GM12878 (cell line): ENCODE measurements around the gene PCDHB6. TPM values are rescaled to one million over a fixed set of nuclear protein-coding genes. Genes with fewer than 3 reads are reported as not detected.

Experiments used
- polyA plus RNA-seq, 11 experiments: library from polyadenylated mRNA; depleted of rRNA in 4 of 11; unstranded in 6 of 11; stranded (reverse) in 5 of 11; fragments of >200 nt; fragmentation: Nextera tagmentation in 4 of 11; fragmentation: Illumina TruSeq in 1 of 11; extraction: Ambion mirVana in 4 of 11; extraction: Trizol in 1 of 11; gene quantifications; 1 replicate in 1 of 11; 2 replicates in 10 of 11; pipeline versions ENCODE4 v1.2.1 to v1.2.3, GENCODE V29; 2011 to 2016; ENCODE audit warnings: inconsistent platforms in 2 of 11, missing spikeins in 2 of 11, low read depth in 1 of 11
- total RNA-seq, 4 experiments: library from RNA; depleted of rRNA in 3 of 4; stranded (reverse); fragments of >200 nt in 3 of 4; fragmentation: Illumina TruSeq in 1 of 4; extraction: Trizol in 1 of 4; gene quantifications; 2 replicates each; pipeline versions ENCODE4 v1.2.1 to v1.2.3, GENCODE V29; 2013 to 2021

Gene PCDHB6
- total and polyA plus RNA-seq, 10 of the 15 experiments (the other 5 are each of a cell fraction or from before 2014, with no cell fraction given), result not detected

Other genes starting within 250 kb of the PCDHB6 start
Only the 7 nearest of the 32 such genes appear.
- gene PCDHB4, start 28.2 kb upstream of the PCDHB6 start, total RNA-seq (2014; rRNA removed), result not detected in 2 replicates
- not detected in 2 replicates for gene PCDHB4, start 28.2 kb upstream of the PCDHB6 start, total RNA-seq (2014; rRNA removed; fragmentation: Illumina TruSeq; extraction: Trizol)
- not detected in 2 replicates for gene PCDHB4, start 28.2 kb upstream of the PCDHB6 start, total RNA-seq (2021)
- not detected in 2 replicates for gene PCDHB4, start 28.2 kb upstream of the PCDHB6 start, polyA plus RNA-seq (2011; rRNA removed)
- not detected in 2 replicates for gene PCDHB4, start 28.2 kb upstream of the PCDHB6 start, polyA plus RNA-seq (2014; fragmentation: Illumina TruSeq; extraction: Trizol)
- gene PCDHB4, start 28.2 kb upstream of the PCDHB6 start, polyA plus RNA-seq (2014; fragmentation: Nextera tagmentation; extraction: Ambion mirVana), result not detected
- gene PCDHB4, start 28.2 kb upstream of the PCDHB6 start, polyA plus RNA-seq (2014; rRNA removed), result not detected in 2 replicates
- not detected for gene PCDHB4, start 28.2 kb upstream of the PCDHB6 start, polyA plus RNA-seq (2016; fragmentation: Nextera tagmentation; extraction: Ambion mirVana)
- not detected in 2 replicates for gene PCDHB5, start 14.9 kb upstream of the PCDHB6 start, total RNA-seq (2014; rRNA removed)
- gene PCDHB5, start 14.9 kb upstream of the PCDHB6 start, total RNA-seq (2014; rRNA removed; fragmentation: Illumina TruSeq; extraction: Trizol), result not detected in 2 replicates
- not detected in 2 replicates for gene PCDHB5, start 14.9 kb upstream of the PCDHB6 start, total RNA-seq (2021)
- gene PCDHB5, start 14.9 kb upstream of the PCDHB6 start, polyA plus RNA-seq (2011; rRNA removed), result 0.03 TPM in 1 of 2 replicates, not detected in the other
- gene PCDHB5, start 14.9 kb upstream of the PCDHB6 start, polyA plus RNA-seq (2014; fragmentation: Illumina TruSeq; extraction: Trizol), result not detected in 2 replicates
- not detected for gene PCDHB5, start 14.9 kb upstream of the PCDHB6 start, polyA plus RNA-seq (2014; fragmentation: Nextera tagmentation; extraction: Ambion mirVana)
- gene PCDHB5, start 14.9 kb upstream of the PCDHB6 start, polyA plus RNA-seq (2014; rRNA removed), result not detected in 2 replicates
- under 1 TPM in 1 of 2 experiments, not detected in 1; 0.09 TPM for gene PCDHB5, start 14.9 kb upstream of the PCDHB6 start, polyA plus RNA-seq (2016; fragmentation: Nextera tagmentation; extraction: Ambion mirVana)
- not detected in 2 replicates for gene PCDHB7, start 22.6 kb downstream of the PCDHB6 start, total RNA-seq (2014; rRNA removed)
- gene PCDHB7, start 22.6 kb downstream of the PCDHB6 start, total RNA-seq (2014; rRNA removed; fragmentation: Illumina TruSeq; extraction: Trizol), result not detected in 2 replicates
- not detected in 2 replicates for gene PCDHB7, start 22.6 kb downstream of the PCDHB6 start, total RNA-seq (2021)
- gene PCDHB7, start 22.6 kb downstream of the PCDHB6 start, polyA plus RNA-seq (2011; rRNA removed), result not detected in 2 replicates
- not detected in 2 replicates for gene PCDHB7, start 22.6 kb downstream of the PCDHB6 start, polyA plus RNA-seq (2014; fragmentation: Illumina TruSeq; extraction: Trizol)
- gene PCDHB7, start 22.6 kb downstream of the PCDHB6 start, polyA plus RNA-seq (2014; fragmentation: Nextera tagmentation; extraction: Ambion mirVana), result not detected
- not detected in 2 replicates for gene PCDHB7, start 22.6 kb downstream of the PCDHB6 start, polyA plus RNA-seq (2014; rRNA removed)
- gene PCDHB7, start 22.6 kb downstream of the PCDHB6 start, polyA plus RNA-seq (2016; fragmentation: Nextera tagmentation; extraction: Ambion mirVana), result not detected
- not detected in 2 replicates for gene PCDHB8, start 27.7 kb downstream of the PCDHB6 start, total RNA-seq (2014; rRNA removed)
- gene PCDHB8, start 27.7 kb downstream of the PCDHB6 start, total RNA-seq (2014; rRNA removed; fragmentation: Illumina TruSeq; extraction: Trizol), result not detected in 2 replicates
- gene PCDHB8, start 27.7 kb downstream of the PCDHB6 start, total RNA-seq (2021), result not detected in 2 replicates
- not detected in 2 replicates for gene PCDHB8, start 27.7 kb downstream of the PCDHB6 start, polyA plus RNA-seq (2011; rRNA removed)
- gene PCDHB8, start 27.7 kb downstream of the PCDHB6 start, polyA plus RNA-seq (2014; fragmentation: Illumina TruSeq; extraction: Trizol), result not detected in 2 replicates
- not detected for gene PCDHB8, start 27.7 kb downstream of the PCDHB6 start, polyA plus RNA-seq (2014; fragmentation: Nextera tagmentation; extraction: Ambion mirVana)
- gene PCDHB8, start 27.7 kb downstream of the PCDHB6 start, polyA plus RNA-seq (2014; rRNA removed), result not detected in 2 replicates
- not detected for gene PCDHB8, start 27.7 kb downstream of the PCDHB6 start, polyA plus RNA-seq (2016; fragmentation: Nextera tagmentation; extraction: Ambion mirVana)
- gene PCDHB16, start 32.3 kb downstream of the PCDHB6 start, total RNA-seq (2014; rRNA removed), result not detected in 2 replicates
- not detected in 2 replicates for gene PCDHB16, start 32.3 kb downstream of the PCDHB6 start, total RNA-seq (2014; rRNA removed; fragmentation: Illumina TruSeq; extraction: Trizol)
- not detected in 2 replicates for gene PCDHB16, start 32.3 kb downstream of the PCDHB6 start, total RNA-seq (2021)
- 0.01 TPM in 2 replicates for gene PCDHB16, start 32.3 kb downstream of the PCDHB6 start, polyA plus RNA-seq (2011; rRNA removed)
- gene PCDHB16, start 32.3 kb downstream of the PCDHB6 start, polyA plus RNA-seq (2014; fragmentation: Illumina TruSeq; extraction: Trizol), result not detected in 2 replicates
- not detected for gene PCDHB16, start 32.3 kb downstream of the PCDHB6 start, polyA plus RNA-seq (2014; fragmentation: Nextera tagmentation; extraction: Ambion mirVana)
- not detected in 2 replicates for gene PCDHB16, start 32.3 kb downstream of the PCDHB6 start, polyA plus RNA-seq (2014; rRNA removed)
- gene PCDHB16, start 32.3 kb downstream of the PCDHB6 start, polyA plus RNA-seq (2016; fragmentation: Nextera tagmentation; extraction: Ambion mirVana), result not detected
- 0.65 TPM in 1 of 2 replicates, not detected in the other for gene PCDHB9, start 37.1 kb downstream of the PCDHB6 start, total RNA-seq (2014; rRNA removed)
- 0.28 and 0.45 TPM in 2 replicates for gene PCDHB9, start 37.1 kb downstream of the PCDHB6 start, total RNA-seq (2014; rRNA removed; fragmentation: Illumina TruSeq; extraction: Trizol)
- gene PCDHB9, start 37.1 kb downstream of the PCDHB6 start, total RNA-seq (2021), result 0.18 TPM in 1 of 2 replicates, not detected in the other
- gene PCDHB9, start 37.1 kb downstream of the PCDHB6 start, polyA plus RNA-seq (2011; rRNA removed), result 0.06 and 0.20 TPM in 2 replicates
- 0.01 TPM in 1 of 2 replicates, not detected in the other for gene PCDHB9, start 37.1 kb downstream of the PCDHB6 start, polyA plus RNA-seq (2014; fragmentation: Illumina TruSeq; extraction: Trizol)
- gene PCDHB9, start 37.1 kb downstream of the PCDHB6 start, polyA plus RNA-seq (2014; fragmentation: Nextera tagmentation; extraction: Ambion mirVana), result not detected
- 0.05 and 0.06 TPM in 2 replicates for gene PCDHB9, start 37.1 kb downstream of the PCDHB6 start, polyA plus RNA-seq (2014; rRNA removed)
- under 1 TPM in 1 of 2 experiments, not detected in 1; 0.08 TPM for gene PCDHB9, start 37.1 kb downstream of the PCDHB6 start, polyA plus RNA-seq (2016; fragmentation: Nextera tagmentation; extraction: Ambion mirVana)
- not detected in 2 replicates for gene PCDHB10, start 42.3 kb downstream of the PCDHB6 start, total RNA-seq (2014; rRNA removed)
- gene PCDHB10, start 42.3 kb downstream of the PCDHB6 start, total RNA-seq (2014; rRNA removed; fragmentation: Illumina TruSeq; extraction: Trizol), result not detected in 2 replicates
- not detected in 2 replicates for gene PCDHB10, start 42.3 kb downstream of the PCDHB6 start, total RNA-seq (2021)
- gene PCDHB10, start 42.3 kb downstream of the PCDHB6 start, polyA plus RNA-seq (2011; rRNA removed), result 0.01 TPM in 1 of 2 replicates, not detected in the other
- gene PCDHB10, start 42.3 kb downstream of the PCDHB6 start, polyA plus RNA-seq (2014; fragmentation: Illumina TruSeq; extraction: Trizol), result 0.06 TPM in 1 of 2 replicates, not detected in the other
- not detected for gene PCDHB10, start 42.3 kb downstream of the PCDHB6 start, polyA plus RNA-seq (2014; fragmentation: Nextera tagmentation; extraction: Ambion mirVana)
- gene PCDHB10, start 42.3 kb downstream of the PCDHB6 start, polyA plus RNA-seq (2014; rRNA removed), result not detected in 2 replicates
- not detected for gene PCDHB10, start 42.3 kb downstream of the PCDHB6 start, polyA plus RNA-seq (2016; fragmentation: Nextera tagmentation; extraction: Ambion mirVana)